IMR-90 (cell line): ENCODE results near the gene LRRC18. TPM values are rescaled to one million over a fixed set of nuclear protein-coding genes. Genes with fewer than 3 reads are reported as not detected.

Source experiments
- ATAC-seq: fragments of 200-7000 bp; cut with Tn5 transposase; 2 replicates; pipeline ENCODE4 v1.9.1; 2020; ENCODE audit warnings: low read depth, mild to moderate bottlenecking, moderate library complexity
- BruUV-seq: library from RNA; stranded (reverse); fragments of 400-500 nt; replicated peaks from 2 replicates; lab custom pipeline; 2021; lab: Mats Ljungman, UMichigan
- CTCF ChIA-PET: fragments of 300-600 bp; formaldehyde crosslinking; extraction: SDS; loops from one replicate; lab custom pipeline; 2021; ENCODE audit warnings: antibody characterized with exemption; lab: Yijun Ruan, JAX
- POLR2A ChIA-PET: fragments of 300-600 bp; sonication (Branson Sonifier 250); formaldehyde crosslinking; loops from one replicate; lab custom pipeline; 2022; ENCODE audit warnings: antibody characterized with exemption; ENCODE audit not compliant: unreplicated experiment; lab: Charles Lee
- DNase-seq: peaks from one replicate; pipeline ENCODE4 v3.0.0; 2013
- H2AFZ ChIP-seq: replicated peaks from 2 replicates; pipeline ENCODE3; 2013; ENCODE audit warnings: low read length, mild to moderate bottlenecking; ENCODE audit not compliant: poor library complexity
- H2AK5ac ChIP-seq: 2 replicates; pipeline ENCODE4 v1.6.1; 2013; ENCODE audit warnings: low read depth, low read length, inconsistent platforms
- H2AK9ac ChIP-seq: replicated peaks from 2 replicates; pipeline ENCODE3; 2013; ENCODE audit warnings: mild to moderate bottlenecking, low read depth, low read length, moderate library complexity; ENCODE audit not compliant: poor library complexity
- H2BK120ac ChIP-seq: 2 replicates; pipeline ENCODE4 v1.6.1; 2013; ENCODE audit warnings: low read depth, low read length, inconsistent platforms
- H2BK15ac ChIP-seq: 3 replicates; pipeline ENCODE4 v1.6.1; 2013; ENCODE audit warnings: low read depth, low read length, inconsistent platforms
- H2BK20ac ChIP-seq: 2 replicates; pipeline ENCODE4 v1.6.1; 2013; ENCODE audit warnings: low read depth, mild to moderate bottlenecking, inconsistent platforms, low read length, moderate library complexity
- H2BK5ac ChIP-seq: 2 replicates; pipeline ENCODE4 v1.6.1; 2013; ENCODE audit warnings: mild to moderate bottlenecking, low read depth, low read length, inconsistent platforms; ENCODE audit not compliant: poor library complexity, severe bottlenecking
- H3K14ac ChIP-seq: replicated peaks from 2 replicates; pipeline ENCODE4 v1.6.1; 2013; ENCODE audit warnings: low read depth, low read length, inconsistent platforms
- H3K18ac ChIP-seq: 2 replicates; pipeline ENCODE4 v1.6.1; 2013; ENCODE audit warnings: low read depth, low read length, control low read depth
- H3K23ac ChIP-seq: 2 replicates; pipeline ENCODE4 v1.6.1; 2013; ENCODE audit warnings: low read depth, low read length, inconsistent platforms
- H3K27ac ChIP-seq: 2 replicates; pipeline ENCODE4 v1.5.1; 2013; ENCODE audit warnings: mild to moderate bottlenecking, control low read depth, low read length; ENCODE audit not compliant: insufficient read depth
- H3K27me3 ChIP-seq: 2 replicates; pipeline ENCODE4 v1.6.1; 2013; ENCODE audit warnings: low read length; ENCODE audit not compliant: control insufficient read depth, insufficient read depth
- H3K36me3 ChIP-seq: 2 replicates; pipeline ENCODE4 v1.6.1; 2013; ENCODE audit warnings: low read length, mixed read lengths; ENCODE audit not compliant: control insufficient read depth, insufficient read depth
- H3K4ac ChIP-seq: 2 replicates; pipeline ENCODE4 v1.6.1; 2013; ENCODE audit warnings: low read depth, low read length, inconsistent platforms
- H3K4me1 ChIP-seq: 2 replicates; pipeline ENCODE4 v1.6.1; 2013; ENCODE audit warnings: low read length, mixed read lengths; ENCODE audit not compliant: control insufficient read depth, insufficient read depth
- H3K4me2 ChIP-seq: 2 replicates; pipeline ENCODE4 v1.6.1; 2013; ENCODE audit warnings: low read depth, mild to moderate bottlenecking, control low read depth, low read length, moderate library complexity
- H3K4me3 ChIP-seq: 2 replicates; pipeline ENCODE4 v1.5.1; 2013; ENCODE audit warnings: low read depth, mild to moderate bottlenecking, control low read depth, low read length, moderate library complexity; ENCODE audit not compliant: insufficient read depth
- H3K56ac ChIP-seq: 2 replicates; pipeline ENCODE4 v1.6.1; 2013; ENCODE audit warnings: low read length, inconsistent platforms; ENCODE audit not compliant: insufficient read depth; ENCODE audit errors: extremely low read depth
- H3K79me1 ChIP-seq, 2 experiments: 2 replicates each; pipeline ENCODE4 v1.6.1; 2013; ENCODE audit warnings: low read length in 2 of 2, inconsistent platforms in 1 of 2, low read depth in 1 of 2
- H3K9ac ChIP-seq: 2 replicates; pipeline ENCODE4 v1.6.1; 2013; ENCODE audit warnings: low read depth, low read length, control low read depth
- H3K9me1 ChIP-seq: 2 replicates; pipeline ENCODE4 v1.6.1; 2013; ENCODE audit warnings: low read length, inconsistent platforms; ENCODE audit not compliant: insufficient read depth
- H3K9me3 ChIP-seq: 2 replicates; pipeline ENCODE4 v1.6.1; 2013; ENCODE audit warnings: low read length; ENCODE audit not compliant: control insufficient read depth, insufficient read depth
- H4K20me1 ChIP-seq: 2 replicates; pipeline ENCODE4 v1.6.1; 2013; ENCODE audit warnings: low read length, inconsistent platforms; ENCODE audit not compliant: insufficient read depth
- H4K5ac ChIP-seq: 2 replicates; pipeline ENCODE4 v1.6.1; 2013; ENCODE audit warnings: mild to moderate bottlenecking, low read depth, low read length, control low read depth
- H4K8ac ChIP-seq, 2 experiments: 2 replicates each; pipeline ENCODE4 v1.6.1; 2013; ENCODE audit warnings: low read depth in 2 of 2, low read length in 2 of 2, control low read depth in 1 of 2, inconsistent platforms in 1 of 2
- H4K91ac ChIP-seq: 2 replicates; pipeline ENCODE4 v1.6.1; 2013; ENCODE audit warnings: low read depth, low read length, inconsistent platforms; ENCODE audit not compliant: insufficient read depth
- BHLHE40 ChIP-seq: fragments of 150-350 bp; IDR thresholded peaks from 2 replicates; pipeline ENCODE4 v1.6.1; 2016; ENCODE audit warnings: mild to moderate bottlenecking, low read depth, low read length
- CEBPB ChIP-seq: IDR thresholded peaks from 2 replicates; pipeline ENCODE4 v1.6.1; 2012; ENCODE audit warnings: low read depth, low read length, improper control_type of control experiment
- CHD1 ChIP-seq: IDR thresholded peaks from 2 replicates; pipeline ENCODE4 v1.6.1; 2012; ENCODE audit warnings: low read depth, low read length, improper control_type of control experiment
- FOS ChIP-seq: fragments of 150-350 bp; IDR thresholded peaks from 2 replicates; pipeline ENCODE4 v1.6.1; 2016; ENCODE audit warnings: low read depth, low read length
- MAFK ChIP-seq: IDR thresholded peaks from 2 replicates; pipeline ENCODE4 v1.6.1; 2012; ENCODE audit warnings: low read depth, low read length, improper control_type of control experiment
- MAZ ChIP-seq: IDR thresholded peaks from 2 replicates; pipeline ENCODE4 v1.6.1; 2012; ENCODE audit warnings: low read depth, mild to moderate bottlenecking, low read length, improper control_type of control experiment, moderate library complexity, borderline replicate concordance
- MXI1 ChIP-seq: IDR thresholded peaks from 2 replicates; pipeline ENCODE4 v1.6.1; 2012; ENCODE audit warnings: low read depth, mild to moderate bottlenecking, low read length, moderate library complexity, borderline replicate concordance
- NFE2L2 ChIP-seq: fragments of 150-350 bp; IDR thresholded peaks from 2 replicates; pipeline ENCODE4 v1.6.1; 2016; ENCODE audit warnings: low read depth, mild to moderate bottlenecking, low read length
- POLR2A ChIP-seq: IDR thresholded peaks from 2 replicates; pipeline ENCODE4 v1.6.1; 2012; ENCODE audit warnings: mild to moderate bottlenecking, low read depth, low read length
- RAD21 ChIP-seq: IDR thresholded peaks from 2 replicates; pipeline ENCODE4 v1.6.1; 2012; ENCODE audit warnings: low read length, improper control_type of control experiment
- RCOR1 ChIP-seq: IDR thresholded peaks from 2 replicates; pipeline ENCODE4 v1.6.1; 2012; ENCODE audit warnings: mild to moderate bottlenecking, low read length, improper control_type of control experiment; ENCODE audit not compliant: insufficient replicate concordance
- RFX5 ChIP-seq: IDR thresholded peaks from 2 replicates; pipeline ENCODE4 v1.8.0; 2012; ENCODE audit warnings: low read depth, mild to moderate bottlenecking, low read length, moderate library complexity
- SMC3 ChIP-seq: fragments of 150-350 bp; IDR thresholded peaks from 2 replicates; pipeline ENCODE4 v1.6.1; 2016; ENCODE audit warnings: low read depth, mild to moderate bottlenecking, antibody characterized with exemption, low read length, moderate library complexity
- WGBS, 2 experiments: methylation state at CpG; one replicate each; pipeline versions ENCODE4 v1.1.5 to v1.1.7; 2013; ENCODE audit warnings: missing lambda C conversion rate in 2 of 2; ENCODE audit not compliant: insufficient read length in 1 of 2; ENCODE audit errors: extremely low coverage in 2 of 2; 5-methylcytosine and 5-hydroxymethylcytosine counted together
- dilution Hi-C: fragments of 300-500 bp; cut with HindIII; formaldehyde crosslinking; loops from one replicate; pipeline ENCODE4 v1.14.3; 2018; ENCODE audit warnings: low sequenced_read_pairs; ENCODE audit not compliant: unreplicated experiment
- in situ Hi-C: fragments of 300-500 bp; cut with MboI; formaldehyde crosslinking; loops from 3 replicates; pipeline ENCODE4 v1.14.3; 2019; ENCODE audit warnings: low sequenced_read_pairs, inconsistent platforms, mixed read lengths
- intact Hi-C: fragments of 100-400 bp; cut with micrococcal nuclease; formaldehyde crosslinking; loops from 2 replicates; pipeline ENCODE4 v1.10.0; 2022
- polyA plus RNA-seq, 3 experiments: library from polyadenylated mRNA; depleted of rRNA; stranded (reverse); fragments of >200 nt; gene quantifications; 2 replicates each; pipeline ENCODE4 v1.2.3, GENCODE V29; 2012; ENCODE audit warnings: low replicate concordance in 1 of 3
- total RNA-seq: library from RNA; depleted of rRNA; stranded (reverse); fragments of >200 nt; gene quantifications from 2 replicates; pipeline ENCODE4 v1.2.3, GENCODE V29; 2012
- TF ChIP-seq, protein P1 (sequence below): fragments of 150-350 bp; IDR thresholded peaks from 2 replicates; pipeline ENCODE4 v1.6.1; 2016; ENCODE audit warnings: low read depth, mild to moderate bottlenecking, low read length, moderate library complexity, borderline replicate concordance
- TF ChIP-seq, protein P2 (sequence below): conservative IDR thresholded peaks from 2 replicates; pipeline ENCODE4 v1.5.1; 2012; ENCODE audit warnings: mild to moderate bottlenecking, low read depth, low read length, improper control_type of control experiment
- TF ChIP-seq, protein P3 (sequence below): fragments of 150-350 bp; IDR thresholded peaks from 2 replicates; pipeline ENCODE4 v1.6.1; 2017; ENCODE audit warnings: mild to moderate bottlenecking, antibody characterized with exemption, low read length, low read depth

LRRC18 gene
- total and polyA plus RNA-seq, 2 of the 4 experiments (the other 2 are of a cell fraction), result not detected

DNA sequence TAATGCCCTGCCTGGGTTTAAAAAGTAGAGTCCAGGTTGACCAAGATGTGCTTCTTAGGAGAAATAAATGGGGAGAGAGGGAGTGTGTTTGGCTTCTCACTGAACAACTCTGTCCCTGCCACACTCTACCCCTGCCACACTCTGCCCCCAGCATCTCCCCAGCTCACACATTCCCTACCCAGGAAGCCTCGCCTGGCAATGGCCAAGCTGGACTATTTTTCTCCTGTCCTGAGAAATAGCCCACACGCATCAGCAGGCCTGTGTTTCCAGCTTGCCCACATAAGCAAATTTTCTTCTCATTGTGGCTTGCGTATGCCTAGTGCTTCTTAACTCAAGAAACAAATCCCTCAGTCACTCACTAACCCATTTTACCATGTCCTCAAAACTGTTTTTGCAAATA lies 1.8 kb downstream of the LRRC18 start:
- WGBS, 2 experiments, result 53% methylated on average over 2 of the region's 3 CpGs; no CpG with 5 or more reads in 1 of the 2 experiments
- H4K91ac ChIP-seq, result no peak overlapping the region
- H3K27ac ChIP-seq, result no peak overlapping the region
- dilution Hi-C loops (no loop called here), in situ Hi-C loops (no loop called here), intact Hi-C loops (no loop called here)
- no peak overlapping the region for H4K8ac ChIP-seq
- H3K27me3 ChIP-seq, result peaks cover 29% of the 10 kb centered on the region
- H3K4ac ChIP-seq, result no peak overlapping the region
- H3K79me1 ChIP-seq, result no peaks in the 10 kb centered on the region
- H3K4me3 ChIP-seq, result no peak overlapping the region
- H3K56ac ChIP-seq, result no peak overlapping the region
- no peaks in the 10 kb centered on the region for H3K36me3 ChIP-seq
- TF ChIP-seq FOS (no peak), RCOR1 (no peak), MAZ (no peak), RFX5 (no peak), NFE2L2 (no peak), POLR2A (no peak), RAD21 (no peak), MXI1 (no peak), SMC3 (no peak), MAFK (no peak), CEBPB (no peak), BHLHE40 (no peak), CHD1 (no peak)
- TF ChIP-seq, protein P1, sequence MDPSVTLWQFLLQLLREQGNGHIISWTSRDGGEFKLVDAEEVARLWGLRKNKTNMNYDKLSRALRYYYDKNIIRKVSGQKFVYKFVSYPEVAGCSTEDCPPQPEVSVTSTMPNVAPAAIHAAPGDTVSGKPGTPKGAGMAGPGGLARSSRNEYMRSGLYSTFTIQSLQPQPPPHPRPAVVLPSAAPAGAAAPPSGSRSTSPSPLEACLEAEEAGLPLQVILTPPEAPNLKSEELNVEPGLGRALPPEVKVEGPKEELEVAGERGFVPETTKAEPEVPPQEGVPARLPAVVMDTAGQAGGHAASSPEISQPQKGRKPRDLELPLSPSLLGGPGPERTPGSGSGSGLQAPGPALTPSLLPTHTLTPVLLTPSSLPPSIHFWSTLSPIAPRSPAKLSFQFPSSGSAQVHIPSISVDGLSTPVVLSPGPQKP, result no peak
- TF ChIP-seq, protein P2, sequence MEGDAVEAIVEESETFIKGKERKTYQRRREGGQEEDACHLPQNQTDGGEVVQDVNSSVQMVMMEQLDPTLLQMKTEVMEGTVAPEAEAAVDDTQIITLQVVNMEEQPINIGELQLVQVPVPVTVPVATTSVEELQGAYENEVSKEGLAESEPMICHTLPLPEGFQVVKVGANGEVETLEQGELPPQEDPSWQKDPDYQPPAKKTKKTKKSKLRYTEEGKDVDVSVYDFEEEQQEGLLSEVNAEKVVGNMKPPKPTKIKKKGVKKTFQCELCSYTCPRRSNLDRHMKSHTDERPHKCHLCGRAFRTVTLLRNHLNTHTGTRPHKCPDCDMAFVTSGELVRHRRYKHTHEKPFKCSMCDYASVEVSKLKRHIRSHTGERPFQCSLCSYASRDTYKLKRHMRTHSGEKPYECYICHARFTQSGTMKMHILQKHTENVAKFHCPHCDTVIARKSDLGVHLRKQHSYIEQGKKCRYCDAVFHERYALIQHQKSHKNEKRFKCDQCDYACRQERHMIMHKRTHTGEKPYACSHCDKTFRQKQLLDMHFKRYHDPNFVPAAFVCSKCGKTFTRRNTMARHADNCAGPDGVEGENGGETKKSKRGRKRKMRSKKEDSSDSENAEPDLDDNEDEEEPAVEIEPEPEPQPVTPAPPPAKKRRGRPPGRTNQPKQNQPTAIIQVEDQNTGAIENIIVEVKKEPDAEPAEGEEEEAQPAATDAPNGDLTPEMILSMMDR, result no peak
- TF ChIP-seq, protein P3, sequence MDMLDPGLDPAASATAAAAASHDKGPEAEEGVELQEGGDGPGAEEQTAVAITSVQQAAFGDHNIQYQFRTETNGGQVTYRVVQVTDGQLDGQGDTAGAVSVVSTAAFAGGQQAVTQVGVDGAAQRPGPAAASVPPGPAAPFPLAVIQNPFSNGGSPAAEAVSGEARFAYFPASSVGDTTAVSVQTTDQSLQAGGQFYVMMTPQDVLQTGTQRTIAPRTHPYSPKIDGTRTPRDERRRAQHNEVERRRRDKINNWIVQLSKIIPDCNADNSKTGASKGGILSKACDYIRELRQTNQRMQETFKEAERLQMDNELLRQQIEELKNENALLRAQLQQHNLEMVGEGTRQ, result no peak
- no peak overlapping the region for H3K14ac ChIP-seq
- H2BK5ac ChIP-seq, result no peak overlapping the region
- no peak overlapping the region for H3K4me2 ChIP-seq
- H2AFZ ChIP-seq, result no peak overlapping the region
- H3K9ac ChIP-seq, result no peak overlapping the region
- no peak overlapping the region for H4K5ac ChIP-seq
- no peaks in the 10 kb centered on the region for H3K4me1 ChIP-seq
- H2AK5ac ChIP-seq, result no peak overlapping the region
- BruUV-seq, result no TSS peak
- ChIA-PET CTCF (no interaction called here), POLR2A (no interaction called here)
- no peak for DNase-seq
- no peak overlapping the region for H2BK120ac ChIP-seq
- no peaks in the 10 kb centered on the region for H4K20me1 ChIP-seq
- no peaks in the 10 kb centered on the region for H3K9me3 ChIP-seq
- no peak overlapping the region for H3K23ac ChIP-seq
- ATAC-seq, result no peak
- H3K18ac ChIP-seq, result no peak overlapping the region
- H3K9me1 ChIP-seq, result no peaks in the 10 kb centered on the region
- no peak overlapping the region for H2BK20ac ChIP-seq
- no peak overlapping the region for H2BK15ac ChIP-seq
- H2AK9ac ChIP-seq, result no peak overlapping the region
